ENCODE results near the gene CCDC28B. TPM values are rescaled to one million over a fixed set of nuclear protein-coding genes. Genes with fewer than 3 reads are reported as not detected.
A peak's percentile ranks its signal among the peaks of the same experiment; 100 is the strongest.

CCDC28B gene
- total RNA-seq, 5 donors from 2014 or later (not counting 1 experiment from before 2014, with no cell fraction given), result 6.5 to 9.0 (median 6.8) TPM

GRCh38 chr1:32215629-32216480 is 15.5 kb downstream of the CCDC28B start:
- WGBS (ENCODE audit: insufficient coverage), result 82% methylated on average over 2 of the region's 10 CpGs
- ChIA-PET CTCF (interaction anchor here (0.5 to 2.7 kb wide), 29 partner anchors 8 to 203 kb away, joined by 3 to 17 read pairs (median 3); partner anchors contain the start of genes BSDC1 (in 1 of the 2), HDAC1 (in 1 of the 2), IQCC (in 1 of the 2) and MARCKSL1 (in 1 of the 2)), POLR2A (interaction anchor here in 1 of 2 donors (0.8 kb wide), 1 partner anchor 13 kb away, joined by 3 read pairs; no protein-coding TSS in a partner anchor)
- H3K27me3 ChIP-seq (replicated peaks in 1 of 2; ENCODE audit: control insufficient read depth in 2 of 2, extremely low read depth in 1 of 2, insufficient read depth in 2 of 2, low read length in 1 of 2), result no peaks in the 10 kb centered on the region
- H3K27ac ChIP-seq (ENCODE audit: low read length), result peak overlapping the region; percentile 15
- H3K36me3 Mint-ChIP-seq, result peaks cover 20% of the 10 kb centered on the region
- peak; percentile 82 to 92 (median 84) for ATAC-seq (replicated peaks in 1 of 4)
- peaks cover 18 to 27% (median 23%) of the 10 kb centered on the region in 3 donors for H3K4me1 Mint-ChIP-seq
- peak overlapping the region; percentile 58 to 71 for H3K27ac Mint-ChIP-seq
- no peaks in the 10 kb centered on the region for H3K27me3 Mint-ChIP-seq
- peaks cover 8 to 19% of the 10 kb centered on the region in 2 experiments for H3K4me1 ChIP-seq (ENCODE audit: control insufficient read depth in 1 of 2, extremely low read depth in 1 of 2, insufficient read depth in 2 of 2, low read length in 2 of 2)
- peak overlapping the region in 1 of 2 donors; percentile 1 for H3K4me3 ChIP-seq (ENCODE audit: control insufficient read depth in 1 of 2, extremely low read depth in 1 of 2, low read length in 1 of 2)
- no peaks in the 10 kb centered on the region for H3K9me3 ChIP-seq
- H3K4me3 Mint-ChIP-seq, result peak overlapping the region in 1 of 3 donors; percentile 27
- no peaks in the 10 kb centered on the region for H3K9me3 Mint-ChIP-seq
- H3K36me3 ChIP-seq (ENCODE audit: control insufficient read depth in 2 of 2, extremely low read depth in 1 of 2, insufficient read depth in 1 of 2, low read length in 1 of 2), result peaks cover 5 to 36% of the 10 kb centered on the region in 2 donors
- DNase-seq, result peak in 31 of 35 experiments; percentile 9 to 74 (median 44)

DNA sequence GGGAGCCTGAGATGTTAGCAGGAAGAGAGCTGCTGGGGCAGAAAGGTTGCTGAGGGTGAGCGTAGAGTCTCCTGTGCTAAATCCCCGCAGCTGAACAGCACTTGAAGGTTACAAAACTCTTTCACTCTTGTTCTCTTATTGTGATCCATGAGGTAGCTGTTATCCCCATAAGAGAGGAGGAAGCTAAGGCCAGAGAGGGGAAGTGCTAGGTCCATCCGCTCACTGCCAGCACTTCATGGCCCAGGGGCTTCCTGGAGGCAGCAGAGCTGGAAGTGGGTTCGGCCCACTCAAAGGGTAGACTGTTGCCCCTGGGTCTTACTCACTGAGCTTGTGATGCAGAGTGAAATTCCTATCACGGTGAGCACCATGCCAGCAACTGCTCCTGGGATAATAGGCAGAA is 16.2 kb downstream of the CCDC28B start:
- Mint-ChIP-seq H3K4me3 (peak overlapping the region in 1 of 3 donors; percentile 27), H3K27me3 (no peaks in the 10 kb centered on the region), H3K9me3 (no peaks in the 10 kb centered on the region), H3K4me1 (peaks cover 23 to 34% (median 29%) of the 10 kb centered on the region in 3 donors), H3K27ac (peak overlapping the region; percentile 55 to 71), H3K36me3 (peaks cover 20% of the 10 kb centered on the region)
- H3K27me3 ChIP-seq (replicated peaks in 1 of 2; ENCODE audit: control insufficient read depth in 2 of 2, extremely low read depth in 1 of 2, insufficient read depth in 2 of 2, low read length in 1 of 2), result no peaks in the 10 kb centered on the region
- no peak for DNase-seq
- no peak for ATAC-seq (replicated peaks in 1 of 4)
- ChIA-PET CTCF (interaction anchor here (0.5 to 2.7 kb wide), 18 partner anchors 9 to 179 kb away, joined by 3 to 17 read pairs (median 4); partner anchors contain the start of genes HDAC1 (in 1 of the 2), IQCC (in 1 of the 2) and MARCKSL1 (in 1 of the 2)), POLR2A (interaction anchor here in 1 of 2 donors (0.9 kb wide), 1 partner anchor 105 kb away, joined by 4 read pairs; no protein-coding TSS in a partner anchor)
- H3K9me3 ChIP-seq, result no peaks in the 10 kb centered on the region
- WGBS (ENCODE audit: insufficient coverage), result 100% methylated on average over 2 of the region's 5 CpGs
- peaks cover 5 to 36% of the 10 kb centered on the region in 2 donors for H3K36me3 ChIP-seq (ENCODE audit: control insufficient read depth in 2 of 2, extremely low read depth in 1 of 2, insufficient read depth in 1 of 2, low read length in 1 of 2)
- H3K27ac ChIP-seq (ENCODE audit: low read length), result no peak overlapping the region
- peaks cover 13 to 26% of the 10 kb centered on the region in 2 experiments for H3K4me1 ChIP-seq (ENCODE audit: control insufficient read depth in 1 of 2, extremely low read depth in 1 of 2, insufficient read depth in 2 of 2, low read length in 2 of 2)
- no peak overlapping the region for H3K4me3 ChIP-seq (ENCODE audit: control insufficient read depth in 1 of 2, extremely low read depth in 1 of 2, low read length in 1 of 2)

DNA sequence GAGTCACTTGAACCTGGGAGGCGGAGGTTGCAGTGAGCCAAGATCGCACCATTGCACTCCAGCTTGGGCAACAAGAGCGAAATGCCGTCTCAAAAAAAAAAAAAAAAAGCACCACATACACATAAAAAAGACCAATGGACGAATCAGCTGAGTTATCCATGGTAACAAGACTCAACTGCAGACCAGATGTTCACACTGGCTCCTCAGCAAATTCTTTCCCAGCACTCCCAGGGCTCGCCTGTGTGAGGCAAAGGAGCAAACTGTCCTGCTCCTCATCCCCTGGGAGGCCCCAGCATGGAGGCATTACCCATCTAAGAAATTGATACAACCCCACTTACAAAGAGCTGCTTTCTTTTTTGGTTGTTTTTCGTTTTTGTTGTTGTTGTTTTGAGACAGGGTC is 18.6 kb downstream of the CCDC28B start:
- no peak overlapping the region for H3K27ac Mint-ChIP-seq
- WGBS (ENCODE audit: insufficient coverage), result 43% methylated on average over 1 of the region's 7 CpGs

GRCh38 chr1:32220746-32221580 is 20.6 kb downstream of the CCDC28B start:
- no peaks in the 10 kb centered on the region for H3K9me3 ChIP-seq
- DNase-seq (no peak), ATAC-seq (replicated peaks in 1 of 4) (no peak)
- ChIA-PET POLR2A (no interaction called here), CTCF (interaction anchor here (0.5 to 0.8 kb wide), 3 partner anchors 11 to 112 kb away, joined by 3 to 4 read pairs (median 3); no protein-coding TSS in a partner anchor)
- no peaks in the 10 kb centered on the region for H3K27me3 ChIP-seq (replicated peaks in 1 of 2; ENCODE audit: control insufficient read depth in 2 of 2, extremely low read depth in 1 of 2, insufficient read depth in 2 of 2, low read length in 1 of 2)
- Mint-ChIP-seq H3K4me1 (peaks cover 33 to 59% (median 47%) of the 10 kb centered on the region in 3 donors), H3K9me3 (no peaks in the 10 kb centered on the region), H3K27ac (peak overlapping the region; percentile 27 to 97), H3K27me3 (no peaks in the 10 kb centered on the region), H3K4me3 (peak overlapping the region; percentile 90 to 96 (median 94)), H3K36me3 (peaks cover 27% of the 10 kb centered on the region)
- 100% methylated on average over 1 of the region's 4 CpGs for WGBS (ENCODE audit: insufficient coverage)
- peak overlapping the region; percentile 25 to 98 for H3K4me3 ChIP-seq (ENCODE audit: control insufficient read depth in 1 of 2, extremely low read depth in 1 of 2, low read length in 1 of 2)
- peaks cover 15 to 39% of the 10 kb centered on the region in 2 donors for H3K36me3 ChIP-seq (ENCODE audit: control insufficient read depth in 2 of 2, extremely low read depth in 1 of 2, insufficient read depth in 1 of 2, low read length in 1 of 2)
- peaks cover 26 to 42% of the 10 kb centered on the region in 2 experiments for H3K4me1 ChIP-seq (ENCODE audit: control insufficient read depth in 1 of 2, extremely low read depth in 1 of 2, insufficient read depth in 2 of 2, low read length in 2 of 2)
- H3K27ac ChIP-seq (ENCODE audit: low read length), result no peak overlapping the region

More for the DNA sequence above, 18.6 kb downstream of the CCDC28B start:
- Mint-ChIP-seq H3K9me3 (no peaks in the 10 kb centered on the region), H3K4me1 (peaks cover 38 to 57% (median 47%) of the 10 kb centered on the region in 3 donors), H3K36me3 (peaks cover 22% of the 10 kb centered on the region), H3K4me3 (no peak overlapping the region), H3K27me3 (no peaks in the 10 kb centered on the region)
- Histone ChIP-seq H3K4me3 (ENCODE audit: control insufficient read depth in 1 of 2, extremely low read depth in 1 of 2, low read length in 1 of 2) (no peak overlapping the region), H3K27me3 (replicated peaks in 1 of 2; ENCODE audit: control insufficient read depth in 2 of 2, extremely low read depth in 1 of 2, insufficient read depth in 2 of 2, low read length in 1 of 2) (no peaks in the 10 kb centered on the region), H3K27ac (ENCODE audit: low read length) (no peak overlapping the region), H3K4me1 (ENCODE audit: control insufficient read depth in 1 of 2, extremely low read depth in 1 of 2, insufficient read depth in 2 of 2, low read length in 2 of 2) (peaks cover 27 to 47% of the 10 kb centered on the region in 2 experiments), H3K9me3 (no peaks in the 10 kb centered on the region), H3K36me3 (ENCODE audit: control insufficient read depth in 2 of 2, extremely low read depth in 1 of 2, insufficient read depth in 1 of 2, low read length in 1 of 2) (peaks cover 8 to 42% of the 10 kb centered on the region in 2 donors)
- ChIA-PET CTCF (interaction anchor here in 1 of 2 donors (0.7 kb wide), 1 partner anchor 383 kb away, joined by 4 read pairs; no protein-coding TSS in a partner anchor), POLR2A (no interaction called here)
- DNase-seq, result no peak
- ATAC-seq (replicated peaks in 1 of 4), result no peak

DNA sequence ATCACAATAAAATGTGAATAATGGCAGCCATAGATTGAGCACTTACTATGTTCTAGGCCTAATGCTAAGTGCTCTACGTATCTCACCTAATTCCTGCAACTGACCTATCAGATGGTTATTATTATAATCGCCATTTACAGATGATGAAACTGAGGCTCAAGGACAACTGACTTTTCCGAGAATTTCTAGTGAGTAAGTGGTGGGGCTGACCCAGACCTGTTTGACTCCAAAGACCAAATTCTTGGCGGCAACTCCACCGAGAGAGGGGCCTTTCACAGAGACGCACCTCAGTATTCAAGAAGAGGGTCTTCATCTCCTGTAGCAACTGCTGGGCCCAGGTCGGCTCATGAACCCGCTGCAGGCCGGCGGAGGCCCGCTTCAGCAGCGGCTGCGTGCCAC is 21.2 kb downstream of the CCDC28B start:
- ChIA-PET CTCF (interaction anchor here (0.5 to 0.8 kb wide), 4 partner anchors 10 to 163 kb away, joined by 3 to 4 read pairs (median 3); no protein-coding TSS in a partner anchor), POLR2A (no interaction called here)
- H3K4me1 Mint-ChIP-seq, result peaks cover 27 to 56% (median 45%) of the 10 kb centered on the region in 3 donors
- peak overlapping the region; percentile 65 to 97 for H3K27ac Mint-ChIP-seq
- Histone ChIP-seq H3K36me3 (ENCODE audit: control insufficient read depth in 2 of 2, extremely low read depth in 1 of 2, insufficient read depth in 1 of 2, low read length in 1 of 2) (peaks cover 15 to 38% of the 10 kb centered on the region in 2 donors), H3K4me3 (ENCODE audit: control insufficient read depth in 1 of 2, extremely low read depth in 1 of 2, low read length in 1 of 2) (peak overlapping the region; percentile 89 to 98), H3K27me3 (replicated peaks in 1 of 2; ENCODE audit: control insufficient read depth in 2 of 2, extremely low read depth in 1 of 2, insufficient read depth in 2 of 2, low read length in 1 of 2) (no peaks in the 10 kb centered on the region), H3K4me1 (ENCODE audit: control insufficient read depth in 1 of 2, extremely low read depth in 1 of 2, insufficient read depth in 2 of 2, low read length in 2 of 2) (peaks cover 22 to 36% of the 10 kb centered on the region in 2 experiments), H3K27ac (ENCODE audit: low read length) (peak overlapping the region; percentile 97), H3K9me3 (no peaks in the 10 kb centered on the region)
- WGBS (ENCODE audit: insufficient coverage), result 10% methylated on average over 3 of the region's 13 CpGs
- no peaks in the 10 kb centered on the region for H3K9me3 Mint-ChIP-seq
- peak overlapping the region; percentile 90 to 96 (median 94) for H3K4me3 Mint-ChIP-seq
- H3K27me3 Mint-ChIP-seq, result no peaks in the 10 kb centered on the region
- no peak for ATAC-seq (replicated peaks in 1 of 4)
- peaks cover 28% of the 10 kb centered on the region for H3K36me3 Mint-ChIP-seq
- DNase-seq, result no peak
